Measurements from ENCODE around the gene SERPING1.

SERPING1 gene

DNA sequence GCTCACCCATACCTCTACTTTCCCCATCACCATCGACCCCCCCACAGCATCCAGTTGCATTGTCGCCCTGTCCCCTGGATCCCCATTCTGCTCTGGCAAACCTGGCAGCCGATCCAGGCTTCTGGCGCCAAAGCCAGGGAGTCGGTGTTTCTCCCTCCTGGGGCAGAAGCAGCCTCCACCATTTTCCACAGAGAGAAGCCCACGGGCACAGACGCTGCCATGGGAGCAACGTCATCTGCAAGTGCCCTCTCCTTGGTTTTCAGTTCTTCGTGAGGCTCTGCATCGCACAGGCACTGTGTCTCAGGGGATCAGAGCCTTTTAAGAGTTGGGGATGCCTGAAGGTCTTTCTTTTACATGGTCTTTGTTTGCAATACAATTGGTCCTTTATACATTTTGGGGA, 49.9 kb downstream of the SERPING1 start:
- Mint-ChIP-seq H3K9me3 (no peaks in the 10 kb centered on the region), H3K4me3 (peak overlapping the region; percentile 81 to 84 (median 82)), H3K27me3 (ENCODE audit: low read depth) (peaks cover 12% of the 10 kb centered on the region), H3K27ac (peak overlapping the region in 2 of 3 experiments; percentile 27 to 69), H3K4me1 (peaks cover 85% of the 10 kb centered on the region), H3K36me3 (ENCODE audit: low read depth) (peaks cover 9% of the 10 kb centered on the region)
- TF ChIP-seq, protein P1, sequence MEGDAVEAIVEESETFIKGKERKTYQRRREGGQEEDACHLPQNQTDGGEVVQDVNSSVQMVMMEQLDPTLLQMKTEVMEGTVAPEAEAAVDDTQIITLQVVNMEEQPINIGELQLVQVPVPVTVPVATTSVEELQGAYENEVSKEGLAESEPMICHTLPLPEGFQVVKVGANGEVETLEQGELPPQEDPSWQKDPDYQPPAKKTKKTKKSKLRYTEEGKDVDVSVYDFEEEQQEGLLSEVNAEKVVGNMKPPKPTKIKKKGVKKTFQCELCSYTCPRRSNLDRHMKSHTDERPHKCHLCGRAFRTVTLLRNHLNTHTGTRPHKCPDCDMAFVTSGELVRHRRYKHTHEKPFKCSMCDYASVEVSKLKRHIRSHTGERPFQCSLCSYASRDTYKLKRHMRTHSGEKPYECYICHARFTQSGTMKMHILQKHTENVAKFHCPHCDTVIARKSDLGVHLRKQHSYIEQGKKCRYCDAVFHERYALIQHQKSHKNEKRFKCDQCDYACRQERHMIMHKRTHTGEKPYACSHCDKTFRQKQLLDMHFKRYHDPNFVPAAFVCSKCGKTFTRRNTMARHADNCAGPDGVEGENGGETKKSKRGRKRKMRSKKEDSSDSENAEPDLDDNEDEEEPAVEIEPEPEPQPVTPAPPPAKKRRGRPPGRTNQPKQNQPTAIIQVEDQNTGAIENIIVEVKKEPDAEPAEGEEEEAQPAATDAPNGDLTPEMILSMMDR (IDR thresholded peaks at IDR 0.05; ENCODE audit: unreplicated experiment in 3 of 3), result no peak

DNA sequence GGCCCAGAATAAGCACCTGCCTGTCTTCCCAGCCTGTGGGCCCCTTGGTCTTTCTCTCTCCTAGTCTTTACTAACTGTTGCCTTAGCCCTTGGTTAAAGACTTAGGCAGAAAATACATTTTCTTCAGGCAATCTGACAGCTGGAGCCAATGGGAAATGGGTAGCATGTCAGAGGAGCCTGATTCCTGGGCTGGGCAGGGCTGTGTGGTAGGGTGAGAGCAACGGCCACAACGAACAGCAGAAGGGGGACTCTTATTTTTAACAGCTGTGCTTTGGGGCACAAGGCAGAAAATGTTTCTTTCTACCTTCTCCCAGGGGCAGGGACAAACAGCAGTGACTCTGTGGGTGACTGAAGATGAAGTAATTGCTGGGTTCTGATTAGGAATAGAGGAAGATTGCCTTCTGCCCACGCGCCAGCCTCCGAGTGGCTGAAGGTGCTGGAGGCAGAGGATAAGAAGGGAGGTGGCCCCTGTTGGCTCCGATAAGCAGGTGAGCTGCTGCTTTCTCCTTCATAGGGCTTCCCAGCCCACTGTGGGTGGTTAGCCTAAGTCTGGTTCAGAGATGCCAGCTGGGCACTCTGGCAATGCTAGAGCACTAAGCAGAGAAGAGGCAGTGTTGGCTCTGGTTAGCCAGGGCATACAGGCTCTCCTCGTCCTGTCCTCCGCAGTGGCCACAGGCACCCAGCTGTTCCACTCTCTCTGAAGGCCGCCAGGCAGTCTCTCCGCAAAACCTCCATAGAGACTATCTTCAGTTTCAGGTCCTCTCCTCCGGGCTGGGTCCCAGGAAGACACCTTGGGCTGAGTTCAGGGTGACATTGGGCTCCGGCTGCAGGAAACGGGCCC, 50.7 kb downstream of the SERPING1 start:
- Mint-ChIP-seq H3K9me3 (no peaks in the 10 kb centered on the region), H3K27ac (peak overlapping the region; percentile 69 to 78 (median 72)), H3K4me1 (peaks cover 84% of the 10 kb centered on the region), H3K4me3 (peak overlapping the region; percentile 81 to 84 (median 82)), H3K36me3 (ENCODE audit: low read depth) (peaks cover 8% of the 10 kb centered on the region), H3K27me3 (ENCODE audit: low read depth) (peaks cover 12% of the 10 kb centered on the region)
- TF ChIP-seq, protein P1 (IDR thresholded peaks at IDR 0.05; ENCODE audit: unreplicated experiment in 3 of 3), result no peak

DNA sequence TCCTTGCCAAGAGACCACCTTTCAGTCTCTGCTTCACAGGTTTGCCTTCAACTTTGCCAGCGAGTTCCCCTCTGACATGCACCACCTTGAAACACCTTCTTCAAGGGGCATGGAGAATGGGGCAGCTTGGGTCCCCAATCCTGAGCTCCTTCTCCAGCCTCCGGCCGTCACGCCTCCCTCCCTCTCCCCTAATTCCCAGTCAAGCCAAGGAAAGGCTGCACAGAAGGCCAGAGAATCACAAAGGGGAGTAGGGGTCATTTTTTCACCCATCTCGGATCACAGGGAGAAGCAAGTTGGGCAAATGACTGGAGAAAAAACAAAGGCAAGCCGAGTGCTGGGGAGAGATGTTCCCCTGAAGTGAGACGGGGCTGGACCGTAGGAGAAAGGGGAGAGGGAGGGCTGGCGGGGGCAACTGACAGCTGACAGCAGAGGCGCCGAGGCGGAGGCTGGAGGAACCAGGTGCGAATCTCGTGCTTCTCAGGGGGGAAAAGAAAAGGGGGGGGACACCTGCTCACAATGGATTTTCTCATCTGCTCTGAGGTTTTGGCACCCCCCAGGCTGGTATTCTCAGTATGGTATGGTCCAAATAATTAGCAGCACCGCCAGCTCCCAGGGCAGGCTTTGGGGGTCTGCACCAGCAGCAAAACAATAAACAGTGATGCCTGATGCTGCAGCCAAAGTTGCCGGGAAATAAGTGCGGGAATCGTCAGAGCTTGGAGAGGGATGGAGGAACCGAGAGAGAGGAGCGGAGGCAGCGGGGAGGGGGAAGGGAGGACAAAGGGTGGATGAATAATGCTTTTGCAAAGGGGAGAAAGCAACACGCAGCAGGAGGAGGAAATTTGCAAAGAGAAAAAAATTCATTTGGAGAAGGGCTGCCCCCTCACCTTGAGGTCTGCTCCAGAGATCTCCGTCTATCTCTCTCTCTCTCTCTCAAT, 51.6 kb downstream of the SERPING1 start:
- peaks cover 77% of the 10 kb centered on the region for H3K4me1 Mint-ChIP-seq
- H3K27ac Mint-ChIP-seq, result peak overlapping the region; percentile 65 to 72 (median 69)
- TF ChIP-seq, protein P1 (IDR thresholded peaks at IDR 0.05; ENCODE audit: unreplicated experiment in 3 of 3), result no peak
- no peaks in the 10 kb centered on the region for H3K9me3 Mint-ChIP-seq
- H3K27me3 Mint-ChIP-seq (ENCODE audit: low read depth), result peaks cover 12% of the 10 kb centered on the region
- H3K36me3 Mint-ChIP-seq (ENCODE audit: low read depth), result no peaks in the 10 kb centered on the region
- peak overlapping the region; percentile 81 to 84 (median 82) for H3K4me3 Mint-ChIP-seq

DNA sequence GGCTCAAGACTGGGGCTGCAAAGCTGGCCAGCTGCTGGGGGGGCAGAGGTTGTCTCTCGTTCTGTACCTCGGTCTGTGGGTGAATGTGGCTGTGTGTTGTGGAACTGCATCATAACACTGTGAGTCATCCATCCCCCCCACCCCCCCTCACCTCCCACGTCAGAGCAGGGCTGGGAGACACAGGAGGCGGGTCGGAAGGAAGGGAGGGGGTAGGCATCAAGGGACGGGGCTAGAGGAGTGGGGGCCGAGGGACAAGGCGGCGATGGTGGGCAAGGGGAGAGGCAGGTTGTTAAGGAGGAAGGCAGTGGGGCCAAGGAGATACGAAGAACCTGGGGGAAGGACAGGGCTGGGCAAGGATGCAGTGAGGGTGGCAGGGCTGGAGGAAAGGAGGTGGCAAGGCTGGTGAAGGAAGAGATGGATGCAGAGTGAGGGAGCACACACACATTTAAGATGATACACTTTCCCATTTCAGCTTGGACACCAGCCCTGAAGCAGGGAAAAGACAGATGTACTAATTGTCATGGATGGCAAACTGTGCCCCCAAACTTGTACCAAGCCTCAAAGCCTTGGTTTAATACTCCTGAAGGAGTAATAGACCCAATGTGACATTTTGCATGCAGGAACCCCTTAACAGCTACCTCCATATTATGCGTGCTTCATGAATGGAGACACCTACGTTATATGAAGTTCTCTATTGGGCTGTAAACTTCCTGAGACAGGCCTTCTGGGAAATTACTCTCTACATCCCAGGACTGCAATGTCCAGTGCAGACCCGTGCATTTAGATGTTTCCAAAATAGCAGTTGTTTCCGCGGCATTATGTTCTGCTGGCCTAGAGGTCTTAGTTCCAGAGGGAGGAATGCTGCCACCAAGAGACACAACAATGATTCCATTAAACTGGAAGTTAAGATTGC, 52.6 kb downstream of the SERPING1 start, which contains the start of gene YPEL4:
Gene YPEL4, minus strand, starts transcription at position 87 of the 913 bp plus-strand sequence. CDS start 2,805 bp downstream, outside the sequence.
- Mint-ChIP-seq H3K4me3 (peak within 1 kb of the TSS; percentile 81 to 84 (median 82)), H3K4me1 (peaks cover 70% of the 10 kb centered on the region), H3K36me3 (ENCODE audit: low read depth) (no peaks in the 10 kb centered on the region), H3K27ac (peak within 1 kb of the TSS; percentile 65 to 72 (median 69)), H3K27me3 (ENCODE audit: low read depth) (peaks cover 12% of the 10 kb centered on the region), H3K9me3 (no peaks in the 10 kb centered on the region)
- TF ChIP-seq, protein P1 (IDR thresholded peaks at IDR 0.05; ENCODE audit: unreplicated experiment in 3 of 3), result no peak

DNA sequence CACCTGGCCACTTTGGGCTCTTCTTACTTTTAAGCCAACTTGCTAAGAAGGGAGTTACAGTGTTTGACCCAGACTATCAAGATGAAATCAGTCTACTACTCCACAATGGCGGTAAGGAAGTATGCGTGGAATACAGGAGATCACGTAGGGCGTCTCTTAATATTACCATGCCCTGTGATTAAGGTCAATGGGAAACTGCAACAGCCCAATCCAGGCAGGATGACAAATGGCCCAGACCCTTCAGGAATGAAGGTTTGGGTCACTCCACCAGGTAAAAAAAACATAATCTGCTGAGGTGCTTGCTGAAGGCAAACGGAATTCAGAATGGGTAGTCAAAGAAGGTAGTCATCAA, 53.2 kb downstream of the SERPING1 start:
- Mint-ChIP-seq H3K4me3 (peak overlapping the region in 1 of 3 experiments; percentile 55), H3K36me3 (ENCODE audit: low read depth) (no peaks in the 10 kb centered on the region), H3K27me3 (ENCODE audit: low read depth) (peaks cover 12% of the 10 kb centered on the region), H3K9me3 (no peaks in the 10 kb centered on the region), H3K27ac (peak overlapping the region in 1 of 3 experiments; percentile 69), H3K4me1 (peaks cover 64% of the 10 kb centered on the region)
- TF ChIP-seq, protein P1 (IDR thresholded peaks at IDR 0.05; ENCODE audit: unreplicated experiment in 3 of 3), result no peak

Data from nephron (organoid).